GM12892 (cell line): ENCODE data around the gene TLCD3B.

Experiments
- DNase-seq: peaks from one replicate; pipeline ENCODE4 v3.0.0; 2011; ENCODE audit not compliant: insufficient read length
- FAIRE-seq: peaks from 2 replicates; lab custom pipeline; 2011; peaks lifted over from hg19 to GRCh38; lab: Jason Lieb, UNC
- POLR2A ChIP-seq: IDR thresholded peaks from 2 replicates; pipeline ENCODE4 v1.6.1; 2011; ENCODE audit warnings: low read depth, low read length, control low read depth
- POLR2AphosphoS5 ChIP-seq: IDR thresholded peaks from 2 replicates; pipeline ENCODE4 v1.6.1; 2011; ENCODE audit warnings: low read depth, low read length, control low read depth
- TAF1 ChIP-seq: IDR thresholded peaks from 2 replicates; pipeline ENCODE4 v1.6.1; 2011; ENCODE audit warnings: low read depth, mild to moderate bottlenecking, control low read depth, low read length, borderline replicate concordance

Gene TLCD3B

GRCh38 chr16:30066761-30067583, 35.9 kb upstream of the TLCD3B start:
- DNase-seq = no peak

DNA sequence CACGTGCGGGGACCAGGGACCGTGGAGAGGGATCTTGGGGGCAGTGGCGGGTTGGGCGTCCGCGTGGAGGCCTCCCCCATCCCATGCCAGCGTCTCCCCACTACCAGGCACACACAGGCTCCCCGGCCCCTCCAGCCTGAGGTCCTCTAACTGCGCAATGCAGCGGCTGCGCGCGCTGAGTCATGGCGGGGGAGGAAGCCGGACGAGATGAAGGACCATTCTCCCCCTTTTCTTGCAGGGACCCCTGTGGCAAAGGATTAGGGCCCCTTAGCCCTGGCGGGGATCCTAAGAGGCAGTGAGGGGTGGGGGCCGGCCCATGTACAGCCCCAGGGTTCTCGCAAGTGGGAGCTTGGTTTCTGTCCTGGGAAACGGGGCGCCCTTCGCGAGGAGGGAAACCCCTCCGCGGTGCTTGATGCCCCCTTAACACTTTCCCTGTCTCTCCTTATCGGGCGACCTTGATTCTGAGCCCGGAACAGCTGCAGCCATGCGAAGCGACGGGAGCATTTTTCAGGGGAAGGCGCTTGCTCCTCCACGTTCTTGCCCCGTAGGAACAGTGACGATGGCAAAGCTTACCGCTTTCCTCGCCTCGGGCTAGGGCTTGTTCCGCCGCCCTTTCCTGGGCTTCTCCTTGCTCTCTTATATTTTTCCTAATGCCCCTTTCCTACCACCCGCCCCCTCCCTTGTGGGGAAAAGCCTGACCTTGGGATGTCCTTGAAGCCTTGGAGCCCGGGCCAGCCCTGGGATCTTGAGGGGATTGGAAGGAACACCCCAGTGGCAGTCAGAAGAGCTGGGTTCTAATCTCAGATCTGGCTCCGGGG, 35.1 kb upstream of the TLCD3B start:
- FAIRE-seq = no peak
- no peak for DNase-seq
- TF ChIP-seq POLR2AphosphoS5 (no peak), TAF1 (no peak), POLR2A (no peak)

More at GRCh38 chr16:30066761-30067583, 35.9 kb upstream of the TLCD3B start:
- TF ChIP-seq POLR2AphosphoS5 (no peak), POLR2A (peak; percentile 36; the same call in 1 of the 2 replicates)
- no peak for FAIRE-seq

- peak; percentile 90 for TF ChIP-seq POLR2AphosphoS5
- peak; percentile 90 for TF ChIP-seq POLR2A
- peak; percentile 51 for TF ChIP-seq TAF1
- DNase-seq (peak; percentile 93), FAIRE-seq (peak; percentile 81)
Measured at GRCh38 chr16:30065102-30065942, 34.3 kb upstream of the TLCD3B start, which contains the start of gene ALDOA. Gene ALDOA (plus strand): TSS chr16:30065760. CDS start chr16:30066898, 1,138 bp downstream.

DNA sequence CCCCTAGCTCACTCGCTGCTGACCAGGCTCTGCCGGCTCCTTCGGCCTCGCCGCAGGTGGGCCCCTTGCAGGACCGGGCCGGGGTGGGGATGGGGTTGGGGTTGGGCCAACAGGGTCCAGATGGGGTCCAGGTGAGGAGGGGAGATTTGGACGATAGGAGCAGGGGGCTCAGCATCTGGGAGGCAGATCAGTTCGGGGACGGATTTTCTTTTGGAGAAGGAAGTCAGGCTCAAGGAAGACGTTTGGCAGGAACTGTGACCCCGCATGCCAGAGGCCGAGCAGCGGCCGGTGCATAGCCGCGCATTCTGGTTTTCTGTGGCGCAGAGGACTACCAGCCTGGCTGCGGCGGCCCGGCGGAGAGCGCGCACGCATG, 33.6 kb upstream of the TLCD3B start:
- no peak for FAIRE-seq

GRCh38 chr16:30063893-30064728, 33.0 kb upstream of the TLCD3B start:
- TF ChIP-seq POLR2A (no peak; the same call in 1 of the 2 replicates), POLR2AphosphoS5 (peak; percentile 44; the same call in 1 of the 2 replicates)
- DNase-seq (peak; percentile 70), FAIRE-seq (no peak)

More for the DNA sequence above, 33.6 kb upstream of the TLCD3B start:
- DNase-seq = no peak
- TF ChIP-seq TAF1 (no peak), POLR2AphosphoS5 (no peak), POLR2A (no peak)

- FAIRE-seq = no peak
- TF ChIP-seq POLR2A (no peak), POLR2AphosphoS5 (no peak), TAF1 (no peak)
- DNase-seq = no peak
Measured at GRCh38 chr16:30063278-30063892, 32.3 kb upstream of the TLCD3B start.

- DNase-seq (no peak), FAIRE-seq (no peak)
- TF ChIP-seq POLR2AphosphoS5 (no peak), POLR2A (no peak), TAF1 (no peak)
Measured at GRCh38 chr16:30060836-30061554, 29.9 kb upstream of the TLCD3B start.

- FAIRE-seq (no peak), DNase-seq (no peak)
- TF ChIP-seq TAF1 = no peak
- no peak for TF ChIP-seq POLR2A
- TF ChIP-seq POLR2AphosphoS5 = no peak
Measured at GRCh38 chr16:30060346-30060745, 29.3 kb upstream of the TLCD3B start.

- no peak for FAIRE-seq
- TF ChIP-seq POLR2A (no peak), POLR2AphosphoS5 (no peak), TAF1 (no peak)
- DNase-seq = peak; percentile 56
Measured at GRCh38 chr16:30054959-30055553, 24.0 kb upstream of the TLCD3B start.
